Esophagus muscularis mucosa (tissue), 4 donors: ENCODE data around the gene GZMH. TPM values are rescaled to one million over a fixed set of nuclear protein-coding genes. Genes with fewer than 3 reads are reported as not detected.

Experiments used
- DNase-seq: peaks from one replicate; pipeline ENCODE4 v3.0.0-alpha.2; 2017; ENCODE audit errors: extremely low spot score
- H3K27ac ChIP-seq, 4 donors: fragments of 200-600 bp; sonication (generic); replicated peaks in 1 of 4; 1 replicate in 3 of 4; 2 replicates in 1 of 4; pipeline ENCODE4 v1.5.1; 2016 to 2019; ENCODE audit warnings: mild to moderate bottlenecking in 1 of 4
- H3K27me3 ChIP-seq, 4 donors: fragments of 200-600 bp; sonication (generic); one replicate each; pipeline versions ENCODE4 v1.5.1 to v1.6.0; 2016 to 2019
- H3K36me3 ChIP-seq, 4 donors: fragments of 200-600 bp; sonication (generic); one replicate each; pipeline ENCODE4 v1.5.1; 2016 to 2019
- H3K4me1 ChIP-seq, 4 donors: fragments of 200-600 bp; sonication (generic); one replicate each; pipeline ENCODE4 v1.5.1; 2016 to 2019
- H3K4me3 ChIP-seq, 4 donors: fragments of 200-600 bp; sonication (generic); 1 replicate in 2 of 4; 2 replicates in 2 of 4; pipeline ENCODE4 v1.5.1; 2016 to 2019; ENCODE audit warnings: mild to moderate bottlenecking in 4 of 4, moderate library complexity in 1 of 4
- H3K9me3 ChIP-seq, 4 donors: fragments of 200-600 bp; sonication (generic); 1 replicate in 3 of 4; 2 replicates in 1 of 4; pipeline ENCODE4 v1.5.1; 2016 to 2019
- CTCF ChIP-seq, 3 experiments: fragments of 200-600 bp in 2 of 3; fragments of 450-650 bp in 1 of 3; sonication (generic) in 2 of 3; IDR thresholded peaks; one replicate each; pipeline ENCODE4 v1.5.1; 2017 to 2019; ENCODE audit warnings: antibody characterized with exemption in 3 of 3, mild to moderate bottlenecking in 2 of 3, moderate library complexity in 1 of 3
- EP300 ChIP-seq: sonication (generic); formaldehyde crosslinking; IDR thresholded peaks from one replicate; pipeline ENCODE4 v1.6.1; 2017; ENCODE audit warnings: antibody characterized with exemption
- POLR2A ChIP-seq: fragments of 450-650 bp; IDR thresholded peaks from one replicate; pipeline ENCODE4 v1.6.1; 2017; ENCODE audit warnings: antibody characterized with exemption, moderate library complexity, mild to moderate bottlenecking, low read depth
- POLR2AphosphoS5 ChIP-seq, 2 donors: sonication (generic); formaldehyde crosslinking; IDR thresholded peaks; one replicate each; pipeline ENCODE4 v1.6.1; 2017; ENCODE audit warnings: antibody characterized with exemption in 2 of 2
- WGBS: methylation state at CpG from one replicate; pipeline ENCODE4 v1.1.5; 2018; 5-methylcytosine and 5-hydroxymethylcytosine counted together
- intact Hi-C: fragments of 100-400 bp; cut with DNase I; formaldehyde crosslinking; loops from one replicate; pipeline ENCODE4 v1.15.1; 2023
- total RNA-seq, 4 donors: library from RNA; depleted of rRNA; stranded (reverse); fragments of >200 nt; gene quantifications; one replicate each; pipeline versions ENCODE4 v1.1.0 to v1.2.1, GENCODE V29; 2016

GZMH gene
- total RNA-seq, 4 donors from 2014 or later, result 0.50 to 1.3 (median 0.97) TPM; not detected in 1

- Histone ChIP-seq H3K36me3 (no peaks in the 10 kb centered on the region), H3K27ac (no peak overlapping the region), H3K27me3 (no peaks in the 10 kb centered on the region), H3K4me1 (no peaks in the 10 kb centered on the region), H3K9me3 (no peaks in the 10 kb centered on the region), H3K4me3 (no peak overlapping the region)
- DNase-seq, result peak; percentile 87
- intact Hi-C loops, result no loop called here
- TF ChIP-seq CTCF (IDR thresholded peaks at IDR 0.05) (no peak), POLR2AphosphoS5 (IDR thresholded peaks at IDR 0.05) (no peak), POLR2A (no peak), EP300 (no peak)
- 62% methylated on average over 10 of the region's 10 CpGs for WGBS
Measured at GRCh38 chr14:24630872-24631477, 21.5 kb upstream of the GZMH start.

- Histone ChIP-seq H3K4me1 (no peaks in the 10 kb centered on the region), H3K4me3 (no peak overlapping the region), H3K27ac (no peak overlapping the region), H3K36me3 (no peaks in the 10 kb centered on the region), H3K27me3 (no peaks in the 10 kb centered on the region), H3K9me3 (no peaks in the 10 kb centered on the region)
- DNase-seq, result peak; percentile 77
- TF ChIP-seq CTCF (IDR thresholded peaks at IDR 0.05) (no peak), POLR2A (no peak), POLR2AphosphoS5 (IDR thresholded peaks at IDR 0.05) (no peak)
- intact Hi-C loops, result no loop called here
- 68% methylated on average over 3 of the region's 3 CpGs for WGBS
Measured at GRCh38 chr14:24630087-24630871, 20.8 kb upstream of the GZMH start.

- Histone ChIP-seq H3K36me3 (no peaks in the 10 kb centered on the region), H3K4me3 (no peak overlapping the region), H3K4me1 (no peaks in the 10 kb centered on the region), H3K9me3 (no peaks in the 10 kb centered on the region), H3K27ac (no peak overlapping the region), H3K27me3 (no peaks in the 10 kb centered on the region)
- WGBS, result 79% methylated on average over 6 of the region's 6 CpGs
- intact Hi-C loops, result no loop called here
- no peak for TF ChIP-seq CTCF (IDR thresholded peaks at IDR 0.05)
- no peak for TF ChIP-seq EP300
- TF ChIP-seq POLR2AphosphoS5 (IDR thresholded peaks at IDR 0.05), result no peak
- TF ChIP-seq POLR2A, result no peak
- no peak for DNase-seq
Measured at GRCh38 chr14:24629521-24629920, 20.0 kb upstream of the GZMH start.

- Histone ChIP-seq H3K27me3 (no peaks in the 10 kb centered on the region), H3K27ac (no peak overlapping the region), H3K9me3 (peaks cover 0 to 5% (median 0%) of the 10 kb centered on the region in 4 donors), H3K4me3 (no peak overlapping the region), H3K4me1 (no peaks in the 10 kb centered on the region), H3K36me3 (no peaks in the 10 kb centered on the region)
- TF ChIP-seq POLR2A (no peak), POLR2AphosphoS5 (IDR thresholded peaks at IDR 0.05) (no peak), CTCF (IDR thresholded peaks at IDR 0.05) (no peak), EP300 (no peak)
- WGBS, result 88% methylated on average over 2 of the region's 2 CpGs
- intact Hi-C loops, result no loop called here
- DNase-seq, result no peak
Measured at GRCh38 chr14:24613747-24614146, 4.3 kb upstream of the GZMH start.
